ENCODE results near the gene BRD3OS.

- TF ChIP-seq CTCF (IDR thresholded peaks at IDR 0.05) (no peak), POLR2A (IDR thresholded peaks at IDR 0.05) (no peak)
Measured at GRCh38 chr9:133987446-133987788, 37.9 kb upstream of the BRD3OS start.

All from esophagus squamous epithelium (tissue), 4 donors.